ENCODE measurements around the gene TBC1D17. TPM values are rescaled to one million over a fixed set of nuclear protein-coding genes. Genes with fewer than 3 reads are reported as not detected.
"Not testable (repeated sequence)": the region's sequence is repeated elsewhere in the genome, so short reads cannot be mapped to it uniquely, and the experiment has no call there.

Gene TBC1D17
- total RNA-seq, 2 experiments from 2014 or later: 32.5 to 34.7 TPM

- Mint-ChIP-seq H3K4me3 (no peak overlapping the region), H3K9me3 (no peaks in the 10 kb centered on the region), H3K27me3 (no peaks in the 10 kb centered on the region), H3K4me1 (ENCODE audit: low read depth) (peaks cover 69% of the 10 kb centered on the region), H3K36me3 (peaks cover 68% of the 10 kb centered on the region), H3K27ac (peak overlapping the region; percentile 82)
- no peak for DNase-seq
- POLR2A ChIA-PET: no interaction called here
- intact Hi-C loops (cut with micrococcal nuclease): no loop called here
- CTCF ChIA-PET: no interaction called here
Observed at GRCh38 chr19:49924004-49924880, 46.7 kb downstream of the TBC1D17 start.

- DNase-seq, H3K4me3 Mint-ChIP-seq, CTCF ChIA-PET, POLR2A ChIA-PET, H3K27me3 Mint-ChIP-seq, H3K9me3 Mint-ChIP-seq: not testable (repeated sequence)
- intact Hi-C loops (cut with micrococcal nuclease): loop anchor here (5.0 kb wide), 1 partner anchor 113 kb away; the partner anchor contains the start of gene FUZ
- Mint-ChIP-seq H3K36me3 (peaks cover 70% of the 10 kb centered on the region), H3K4me1 (ENCODE audit: low read depth) (peaks cover 70% of the 10 kb centered on the region), H3K27ac (peak overlapping the region; percentile 45)
Observed at GRCh38 chr19:49924881-49925210, 47.3 kb downstream of the TBC1D17 start.

GRCh38 chr19:49925486-49925885 lies 48.0 kb downstream of the TBC1D17 start:
- CTCF ChIA-PET: no interaction called here
- intact Hi-C loops (cut with micrococcal nuclease): loop anchor here (5.0 kb wide), 1 partner anchor 113 kb away; the partner anchor contains the start of gene FUZ
- Mint-ChIP-seq H3K36me3 (peaks cover 73% of the 10 kb centered on the region), H3K9me3 (no peaks in the 10 kb centered on the region), H3K4me1 (ENCODE audit: low read depth) (peaks cover 74% of the 10 kb centered on the region), H3K4me3 (no peak overlapping the region), H3K27ac (peak overlapping the region; percentile 54), H3K27me3 (peaks cover 5% of the 10 kb centered on the region)
- POLR2A ChIA-PET: no interaction called here
- DNase-seq: no peak

- H3K4me1 Mint-ChIP-seq (ENCODE audit: low read depth): peaks cover 72% of the 10 kb centered on the region
- H3K36me3 Mint-ChIP-seq: peaks cover 71% of the 10 kb centered on the region
- intact Hi-C loops (cut with micrococcal nuclease): loop anchor here (5.0 kb wide), 1 partner anchor 114 kb away; the partner anchor contains the start of gene FUZ
- peak overlapping the region; percentile 16 for H3K4me3 Mint-ChIP-seq
- no peak for DNase-seq
- no peaks in the 10 kb centered on the region for H3K9me3 Mint-ChIP-seq
- peak overlapping the region; percentile 54 for H3K27ac Mint-ChIP-seq
- ChIA-PET CTCF (interaction anchor here (1.0 kb wide), 1 partner anchor 11 kb away, joined by 3 read pairs; no protein-coding TSS in a partner anchor), POLR2A (interaction anchor here (4.3 kb wide), 1 partner anchor 31 kb away, joined by 62 read pairs; the partner anchor contains the start of gene IL4I1)
- peaks cover 5% of the 10 kb centered on the region for H3K27me3 Mint-ChIP-seq
Observed at GRCh38 chr19:49926515-49926914, 49.0 kb downstream of the TBC1D17 start.

- H3K36me3 Mint-ChIP-seq: peaks cover 69% of the 10 kb centered on the region
- intact Hi-C loops (cut with micrococcal nuclease): loop anchor here (2.0 to 5.0 kb wide), 2 partner anchors 17 to 115 kb away; partner anchors contain the start of gene FUZ
- peaks cover 5% of the 10 kb centered on the region for H3K27me3 Mint-ChIP-seq
- H3K4me1 Mint-ChIP-seq (ENCODE audit: low read depth): peaks cover 73% of the 10 kb centered on the region
- CTCF ChIA-PET: interaction anchor here (0.6 to 1.6 kb wide), 6 partner anchors 8 to 248 kb away, joined by 3 to 5 read pairs (median 3); no protein-coding TSS in a partner anchor
- POLR2A ChIA-PET: interaction anchor here (0.7 to 4.3 kb wide), 8 partner anchors 15 to 51 kb away, joined by 3 to 62 read pairs (median 6); partner anchors contain the start of genes AKT1S1, IL4I1 and TBC1D17
- no peak for DNase-seq
- peak overlapping the region; percentile 98 for H3K4me3 Mint-ChIP-seq
- no peaks in the 10 kb centered on the region for H3K9me3 Mint-ChIP-seq
- peak overlapping the region; percentile 98 for H3K27ac Mint-ChIP-seq
Observed at GRCh38 chr19:49927526-49928264, 50.2 kb downstream of the TBC1D17 start.

GRCh38 chr19:49929121-49929610 lies 51.7 kb downstream of the TBC1D17 start, which contains the start of the genes ATF5 and NUP62:
ATF5 (plus strand) TSS chr19:49929205; CDS start chr19:49930851, 1,646 bp downstream.
NUP62 (minus strand) TSS chr19:49929504; CDS start chr19:49909807, 19,697 bp downstream.
- Mint-ChIP-seq H3K36me3 (peaks cover 55% of the 10 kb centered on the region), H3K27ac (peak within 1 kb of the TSS; percentile 98), H3K4me3 (peak within 1 kb of the TSS; percentile 98), H3K9me3 (no peaks in the 10 kb centered on the region), H3K4me1 (ENCODE audit: low read depth) (peaks cover 72% of the 10 kb centered on the region), H3K27me3 (peaks cover 5% of the 10 kb centered on the region)
- DNase-seq: peak; percentile 94
- ChIA-PET CTCF (interaction anchor here (1.1 to 1.6 kb wide), 5 partner anchors 8 to 96 kb away, joined by 5 to 7 read pairs (median 5); partner anchors contain the start of genes VRK3 and ZNF473), POLR2A (interaction anchor here (0.7 to 4.3 kb wide), 9 partner anchors 17 to 116 kb away, joined by 3 to 62 read pairs (median 8); partner anchors contain the start of genes AKT1S1, FUZ, IL4I1 and PTOV1)
- intact Hi-C loops (cut with micrococcal nuclease): loop anchor here (1.0 to 5.0 kb wide), 5 partner anchors 18 to 163 kb away; partner anchors contain the start of genes FUZ and VRK3

- H3K27ac Mint-ChIP-seq: peak overlapping the region; percentile 98
- intact Hi-C loops (cut with micrococcal nuclease): loop anchor here (1.0 to 5.0 kb wide), 6 partner anchors 19 to 164 kb away; partner anchors contain the start of genes AKT1S1, FUZ, TBC1D17 and VRK3
- peak; percentile 96 for DNase-seq
- peaks cover 5% of the 10 kb centered on the region for H3K27me3 Mint-ChIP-seq
- H3K4me1 Mint-ChIP-seq (ENCODE audit: low read depth): peaks cover 66% of the 10 kb centered on the region
- peak overlapping the region; percentile 98 for H3K4me3 Mint-ChIP-seq
- H3K36me3 Mint-ChIP-seq: peaks cover 50% of the 10 kb centered on the region
- CTCF ChIA-PET: interaction anchor here (0.5 to 1.5 kb wide), 4 partner anchors 8 to 96 kb away, joined by 3 to 7 read pairs (median 4); partner anchors contain the start of genes VRK3 and ZNF473
- POLR2A ChIA-PET: interaction anchor here (0.7 to 4.3 kb wide), 8 partner anchors 17 to 96 kb away, joined by 3 to 62 read pairs (median 8); partner anchors contain the start of genes AKT1S1, IL4I1, PTOV1 and TBC1D17
- H3K9me3 Mint-ChIP-seq: no peaks in the 10 kb centered on the region
Observed at GRCh38 chr19:49929611-49930482, 52.3 kb downstream of the TBC1D17 start.

- Mint-ChIP-seq H3K4me3 (peak overlapping the region; percentile 98), H3K9me3 (no peaks in the 10 kb centered on the region), H3K36me3 (peaks cover 46% of the 10 kb centered on the region), H3K4me1 (ENCODE audit: low read depth) (peaks cover 63% of the 10 kb centered on the region), H3K27ac (no peak overlapping the region), H3K27me3 (peaks cover 5% of the 10 kb centered on the region)
- CTCF ChIA-PET: interaction anchor here (0.6 kb wide), 1 partner anchor 19 kb away, joined by 3 read pairs; no protein-coding TSS in a partner anchor
- POLR2A ChIA-PET: interaction anchor here (2.2 to 4.3 kb wide), 4 partner anchors 18 to 95 kb away, joined by 9 to 62 read pairs (median 26); partner anchors contain the start of genes AKT1S1, IL4I1, TBC1D17 and VRK3
- peak; percentile 33 for DNase-seq
- intact Hi-C loops (cut with micrococcal nuclease): loop anchor here (1.0 kb wide), 1 partner anchor 53 kb away; the partner anchor contains the start of genes AKT1S1 and TBC1D17
Observed at GRCh38 chr19:49930483-49931011, 53.0 kb downstream of the TBC1D17 start.

- Mint-ChIP-seq H3K4me3 (peak overlapping the region; percentile 2), H3K36me3 (peaks cover 43% of the 10 kb centered on the region), H3K4me1 (ENCODE audit: low read depth) (peaks cover 59% of the 10 kb centered on the region), H3K9me3 (no peaks in the 10 kb centered on the region), H3K27ac (no peak overlapping the region), H3K27me3 (peaks cover 5% of the 10 kb centered on the region)
- POLR2A ChIA-PET: no interaction called here
- DNase-seq: no peak
- CTCF ChIA-PET: no interaction called here
- intact Hi-C loops (cut with micrococcal nuclease): no loop called here
Observed at GRCh38 chr19:49931293-49932040, 54.0 kb downstream of the TBC1D17 start.

GRCh38 chr19:49932041-49932451 lies 54.5 kb downstream of the TBC1D17 start:
- Mint-ChIP-seq H3K4me1 (ENCODE audit: low read depth) (peaks cover 55% of the 10 kb centered on the region), H3K36me3 (peaks cover 39% of the 10 kb centered on the region), H3K27ac (peak overlapping the region; percentile 38), H3K27me3 (peaks cover 5% of the 10 kb centered on the region), H3K4me3 (peak overlapping the region; percentile 35), H3K9me3 (no peaks in the 10 kb centered on the region)
- no peak for DNase-seq
- ChIA-PET CTCF (interaction anchor here (1.6 kb wide), 1 partner anchor 46 kb away, joined by 4 read pairs; no protein-coding TSS in a partner anchor), POLR2A (no interaction called here)
- intact Hi-C loops (cut with micrococcal nuclease): no loop called here

Measured in activated CD4-positive, alpha-beta memory T cell treated with anti-CD3 and anti-CD28 coated beads for 36 hours (primary cell).